Posterior vena cava (tissue), 2 donors: ENCODE results near the gene NAV2. TPM values are rescaled to one million over a fixed set of nuclear protein-coding genes. Genes with fewer than 3 reads are reported as not detected.

Experiments
- DNase-seq: peaks from one replicate; pipeline ENCODE4 v3.0.0-alpha.2; 2020; ENCODE audit warnings: low spot score
- intact Hi-C, 2 donors: fragments of 100-400 bp; cut with DNase I; formaldehyde crosslinking; loops; one replicate each; pipeline versions ENCODE4 v1.14.1 to v1.14.2; 2022 to 2023
- total RNA-seq, 2 donors: library from RNA; stranded (reverse); fragmentation: NEBNext Ultra II Directional; extraction: Animal tissue kit (Norgen Biotek cat#: 25700); gene quantifications; one replicate each; pipeline ENCODE4 v1.2.1, GENCODE V29; 2021
- donor health status: DM: yes; HTN: yes; CAD: no.
- donor health status: DM: yes; HTN: yes; CAD: no.

Gene NAV2
- total RNA-seq, 2 donors from 2014 or later, result 69.2 to 108 TPM

- no peak for DNase-seq
- intact Hi-C loops, result no loop called here
Measured at GRCh38 chr11:19789835-19790710, 77.4 kb downstream of the NAV2 start.

- intact Hi-C loops, result no loop called here
Measured at GRCh38 chr11:19790831-19791552, 78.4 kb downstream of the NAV2 start.

GRCh38 chr11:19792510-19792909, 79.9 kb downstream of the NAV2 start:
- intact Hi-C loops, result no loop called here
- no peak for DNase-seq

More at GRCh38 chr11:19790831-19791552, 78.4 kb downstream of the NAV2 start:
- no peak for DNase-seq

- intact Hi-C loops, result no loop called here
- no peak for DNase-seq
Measured at GRCh38 chr11:19793326-19793725, 80.7 kb downstream of the NAV2 start.

- no peak for DNase-seq
- intact Hi-C loops, result no loop called here
Measured at GRCh38 chr11:19794161-19794560, 81.5 kb downstream of the NAV2 start.

GRCh38 chr11:19795082-19795481, 82.4 kb downstream of the NAV2 start:
- no peak for DNase-seq
- intact Hi-C loops, result no loop called here

- intact Hi-C loops, result no loop called here
- DNase-seq, result no peak
Measured at GRCh38 chr11:19800162-19800561, 87.5 kb downstream of the NAV2 start.

- no peak for DNase-seq
- intact Hi-C loops, result loop anchor here in 1 of 2 donors (1.0 kb wide), 1 partner anchor 49 kb away; no protein-coding TSS in a partner anchor
Measured at GRCh38 chr11:19800714-19801519, 88.3 kb downstream of the NAV2 start.

- no peak for DNase-seq
- intact Hi-C loops, result no loop called here
Measured at GRCh38 chr11:19802773-19803293, 90.2 kb downstream of the NAV2 start.

- DNase-seq, result no peak
- intact Hi-C loops, result no loop called here
Measured at GRCh38 chr11:19803506-19803998, 90.9 kb downstream of the NAV2 start.

GRCh38 chr11:19805376-19805775, 92.7 kb downstream of the NAV2 start:
- no peak for DNase-seq
- intact Hi-C loops, result no loop called here

GRCh38 chr11:19805827-19806226, 93.2 kb downstream of the NAV2 start:
- DNase-seq, result no peak
- intact Hi-C loops, result no loop called here

- DNase-seq, result no peak
- intact Hi-C loops, result no loop called here
Measured at GRCh38 chr11:19806251-19806650, 93.6 kb downstream of the NAV2 start.

- intact Hi-C loops, result no loop called here
- no peak for DNase-seq
Measured at GRCh38 chr11:19808076-19808911, 95.7 kb downstream of the NAV2 start.

GRCh38 chr11:19810852-19811251, 98.2 kb downstream of the NAV2 start:
- intact Hi-C loops, result no loop called here
- DNase-seq, result no peak

- intact Hi-C loops, result no loop called here
- DNase-seq, result no peak
Measured at GRCh38 chr11:19811380-19811779, 98.7 kb downstream of the NAV2 start.

GRCh38 chr11:19812096-19812495, 99.5 kb downstream of the NAV2 start:
- intact Hi-C loops, result no loop called here
- no peak for DNase-seq

GRCh38 chr11:19812710-19813109, 100.1 kb downstream of the NAV2 start:
- intact Hi-C loops, result no loop called here
- no peak for DNase-seq
